ENCODE measurements around the gene HARS1.
"Not testable (repeated sequence)": the region's sequence is repeated elsewhere in the genome, so short reads cannot be mapped to it uniquely, and the experiment has no call there.

Gene HARS1, protein sequence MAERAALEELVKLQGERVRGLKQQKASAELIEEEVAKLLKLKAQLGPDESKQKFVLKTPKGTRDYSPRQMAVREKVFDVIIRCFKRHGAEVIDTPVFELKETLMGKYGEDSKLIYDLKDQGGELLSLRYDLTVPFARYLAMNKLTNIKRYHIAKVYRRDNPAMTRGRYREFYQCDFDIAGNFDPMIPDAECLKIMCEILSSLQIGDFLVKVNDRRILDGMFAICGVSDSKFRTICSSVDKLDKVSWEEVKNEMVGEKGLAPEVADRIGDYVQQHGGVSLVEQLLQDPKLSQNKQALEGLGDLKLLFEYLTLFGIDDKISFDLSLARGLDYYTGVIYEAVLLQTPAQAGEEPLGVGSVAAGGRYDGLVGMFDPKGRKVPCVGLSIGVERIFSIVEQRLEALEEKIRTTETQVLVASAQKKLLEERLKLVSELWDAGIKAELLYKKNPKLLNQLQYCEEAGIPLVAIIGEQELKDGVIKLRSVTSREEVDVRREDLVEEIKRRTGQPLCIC

DNA sequence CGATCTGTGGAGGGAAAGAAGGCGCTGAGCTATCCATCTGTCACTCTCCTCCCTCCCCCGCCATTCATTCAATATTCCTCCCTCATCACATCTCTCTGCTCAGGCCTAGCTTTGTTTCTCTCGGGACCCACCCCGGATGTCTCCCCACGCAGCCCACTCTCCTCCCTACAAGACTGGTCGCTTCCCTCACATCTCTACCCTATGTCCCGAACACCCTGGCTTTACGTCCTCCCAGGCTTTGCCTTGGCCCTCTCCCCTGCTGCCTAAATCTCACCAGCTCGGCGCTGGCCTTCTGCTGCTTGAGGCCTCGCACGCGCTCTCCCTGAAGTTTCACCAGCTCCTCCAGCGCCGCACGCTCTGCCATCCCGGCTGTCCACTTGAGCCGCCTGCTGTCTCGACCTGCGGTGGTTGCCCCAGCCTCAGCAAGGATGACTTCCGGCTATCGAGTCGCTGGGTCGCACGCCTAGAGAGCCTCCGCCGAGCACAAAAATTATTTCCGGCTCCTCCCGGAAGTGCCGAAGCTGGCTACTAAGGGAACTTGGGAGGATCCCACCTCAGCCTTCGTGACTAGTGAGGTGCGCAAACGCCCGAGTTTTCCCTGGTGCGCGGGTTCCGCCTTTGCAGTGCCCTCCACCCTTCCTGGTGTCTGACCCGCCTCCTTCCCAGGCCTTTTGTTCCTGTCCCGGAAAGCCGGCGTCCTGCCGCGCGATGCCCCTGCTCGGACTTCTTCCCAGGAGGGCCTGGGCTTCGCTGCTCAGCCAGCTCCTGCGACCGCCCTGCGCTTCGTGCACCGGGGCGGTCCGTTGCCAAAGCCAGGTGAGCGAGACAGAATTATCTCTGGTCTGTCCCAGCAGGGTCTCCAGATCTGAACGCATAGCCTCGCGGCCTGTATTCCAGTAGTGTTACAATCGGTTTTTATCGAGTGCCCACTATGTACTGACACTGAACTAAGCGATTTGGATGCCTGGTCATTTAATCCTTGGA lies at the start of gene HARS1, which contains the start of gene HARS2:
HARS1 (minus strand) TSS at position 430 of the 984 bp plus-strand sequence; CDS start at position 364, 66 bp downstream.
HARS2 (plus strand) TSS at position 515 of the 984 bp plus-strand sequence; CDS start at position 709, 194 bp downstream.
- peak; percentile 58 for DNase-seq

DNA sequence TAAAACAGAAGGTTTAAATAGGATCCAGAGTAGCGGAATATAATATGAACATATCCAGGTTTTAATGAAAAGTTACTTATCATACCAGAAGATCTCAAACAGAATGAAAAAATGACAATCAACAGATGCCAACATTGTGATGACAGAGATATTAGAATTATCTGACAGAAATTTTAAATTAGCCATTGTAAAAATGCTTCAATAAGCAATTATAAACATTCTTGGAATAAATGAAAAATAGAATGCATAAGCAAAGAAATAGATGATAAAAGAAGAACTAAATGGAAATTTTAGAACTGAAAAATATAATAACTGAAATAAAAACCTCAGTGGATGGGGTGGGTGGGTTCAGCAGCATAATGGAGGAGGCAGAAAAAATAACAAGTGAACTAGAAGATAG lies 46.3 kb upstream of the HARS1 start:
- DNase-seq: no peak

DNA sequence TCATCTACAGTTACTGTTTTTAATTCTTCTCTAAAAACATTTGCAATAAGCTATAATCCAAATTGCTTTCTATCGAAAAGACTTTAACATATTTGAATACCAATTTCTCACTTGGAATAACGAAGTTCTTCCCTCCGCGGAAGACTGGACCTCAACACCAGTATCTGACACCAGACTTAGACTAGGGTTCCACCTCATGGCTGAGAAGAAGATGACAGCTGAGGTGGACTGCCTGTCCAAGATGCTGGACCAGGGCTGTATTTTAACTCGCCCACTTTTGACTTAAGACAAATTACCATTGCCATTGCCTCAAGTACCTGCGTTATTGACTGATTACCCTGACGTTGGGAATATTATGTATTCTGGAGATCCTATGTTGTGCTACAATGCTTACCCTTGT lies 43.2 kb upstream of the HARS1 start:
- no peak for DNase-seq

DNA sequence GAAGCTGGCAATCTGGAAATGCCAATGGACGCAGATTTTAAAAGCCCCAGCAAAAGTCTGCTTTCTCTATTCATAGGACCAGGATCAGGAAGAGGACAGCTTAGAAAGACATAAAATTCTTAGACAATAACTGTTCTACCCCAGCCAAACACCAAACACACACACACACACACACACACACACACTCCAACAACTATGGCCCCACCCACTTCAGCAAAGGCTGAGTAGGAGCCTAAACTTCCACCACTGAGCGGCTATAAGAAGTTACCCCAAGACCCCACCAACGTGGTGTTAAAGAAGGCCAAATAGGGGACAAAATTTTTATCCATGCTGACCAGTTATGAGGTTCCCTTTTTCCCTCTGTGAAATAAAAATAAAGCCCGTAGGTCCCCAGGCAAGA lies 41.9 kb upstream of the HARS1 start:
- no peak for DNase-seq

DNA sequence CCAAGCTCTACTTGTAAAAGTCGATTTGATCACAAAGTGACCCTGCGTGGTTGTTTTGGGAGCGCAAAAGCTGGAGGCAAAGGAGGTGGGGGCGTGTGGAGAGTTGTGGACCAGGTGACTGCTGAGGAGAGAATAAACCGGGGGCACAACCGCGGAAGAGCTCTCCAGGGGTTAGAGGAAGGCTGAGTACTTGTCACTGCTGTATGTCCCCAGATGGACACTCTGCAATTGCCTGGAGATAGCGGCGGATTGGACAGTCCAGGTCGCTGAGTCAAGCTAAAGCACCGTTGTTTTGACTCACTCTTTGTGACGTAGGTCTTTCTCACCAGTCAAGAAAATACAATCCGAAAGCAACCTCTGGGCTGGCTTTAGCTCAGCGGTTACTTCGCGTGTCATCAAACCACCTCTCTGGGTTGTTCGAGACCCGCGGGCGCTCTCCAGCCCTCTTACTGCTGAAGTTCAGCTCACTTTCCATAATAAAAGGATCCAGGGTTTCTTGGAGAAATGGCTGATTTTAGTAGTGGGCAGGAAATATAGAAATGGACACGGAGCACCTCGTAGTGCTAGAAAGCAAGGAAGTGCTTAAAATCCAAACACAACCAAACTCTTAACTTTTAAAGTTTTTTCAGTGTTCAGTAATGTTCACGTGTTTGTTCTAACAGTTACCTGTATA lies 34.8 kb upstream of the HARS1 start:
- no peak for DNase-seq

DNA sequence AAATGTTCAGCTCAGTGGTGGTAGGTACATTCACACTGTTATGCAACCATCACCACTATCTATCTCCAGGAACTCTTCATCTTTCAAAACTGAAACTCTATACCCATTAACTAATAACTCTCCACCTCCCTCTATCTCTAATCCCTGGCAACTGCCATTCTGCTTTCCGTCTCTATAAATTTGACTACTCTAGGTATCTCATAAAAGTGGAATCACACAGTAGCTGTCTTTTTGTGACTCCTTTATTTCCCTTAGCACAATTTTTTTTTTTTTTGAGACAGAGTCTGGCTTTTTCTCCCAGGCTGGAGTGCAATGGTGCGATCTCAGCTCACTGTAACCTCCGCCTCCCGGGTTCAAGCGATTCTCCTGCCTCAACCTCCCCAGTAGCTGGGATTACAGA lies 30.2 kb upstream of the HARS1 start:
- DNase-seq: not testable (repeated sequence)

DNA sequence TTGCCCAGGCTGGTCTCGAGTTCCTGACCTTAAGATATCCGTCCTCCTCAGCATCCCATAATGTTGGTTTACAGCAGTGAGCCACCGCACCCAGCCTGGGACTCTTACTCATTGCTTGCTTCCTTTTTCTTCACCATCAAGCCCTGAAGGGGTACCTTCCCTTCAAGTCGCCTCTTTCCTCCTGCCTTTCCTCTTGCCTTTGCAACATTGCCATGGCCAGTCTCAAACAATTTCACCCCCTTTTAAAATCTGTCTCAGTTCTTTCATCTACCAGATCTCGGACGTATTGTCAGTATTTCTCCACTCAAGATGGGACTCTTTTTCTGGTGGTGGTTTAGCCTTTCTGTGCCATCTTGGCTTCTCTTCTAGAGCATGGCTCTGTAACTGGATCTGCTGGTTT lies 29.6 kb upstream of the HARS1 start:
- not testable (repeated sequence) for DNase-seq

DNA sequence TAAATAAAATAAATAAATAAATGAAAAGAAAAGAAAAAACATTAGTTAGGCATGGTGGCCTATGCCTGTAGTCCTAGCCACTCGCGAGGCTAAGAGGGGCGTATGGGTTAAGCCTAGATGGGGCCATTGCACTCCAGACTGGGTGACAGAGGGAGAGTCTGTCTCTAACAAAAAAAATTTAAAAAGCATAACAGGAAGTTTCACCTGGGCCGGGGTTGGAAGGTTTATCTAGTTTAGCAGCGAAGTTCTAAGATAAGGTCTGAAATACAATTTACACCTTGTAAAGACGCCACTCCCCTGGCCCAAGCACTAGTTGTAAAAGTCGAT lies 27.1 kb upstream of the HARS1 start:
- DNase-seq: no peak

DNA sequence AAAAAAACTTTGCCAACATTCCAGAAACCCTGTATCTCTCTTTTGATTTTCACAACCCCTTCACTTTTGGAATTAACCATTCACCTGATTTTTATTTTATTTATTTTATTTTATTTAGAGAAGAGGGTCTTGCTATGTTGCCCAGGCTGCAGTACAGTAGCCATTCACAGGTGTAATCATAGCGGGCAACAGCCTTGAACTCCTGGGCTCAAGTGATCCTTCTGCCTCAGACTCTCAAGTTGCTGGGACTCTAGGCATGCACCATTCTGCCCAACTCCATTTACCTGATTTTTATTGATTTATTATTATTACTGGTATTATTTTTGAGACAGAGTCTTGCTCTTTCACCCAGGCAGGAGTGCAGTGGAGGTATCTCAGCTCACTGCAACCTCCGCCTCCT lies 25.1 kb upstream of the HARS1 start:
- not testable (repeated sequence) for DNase-seq

DNA sequence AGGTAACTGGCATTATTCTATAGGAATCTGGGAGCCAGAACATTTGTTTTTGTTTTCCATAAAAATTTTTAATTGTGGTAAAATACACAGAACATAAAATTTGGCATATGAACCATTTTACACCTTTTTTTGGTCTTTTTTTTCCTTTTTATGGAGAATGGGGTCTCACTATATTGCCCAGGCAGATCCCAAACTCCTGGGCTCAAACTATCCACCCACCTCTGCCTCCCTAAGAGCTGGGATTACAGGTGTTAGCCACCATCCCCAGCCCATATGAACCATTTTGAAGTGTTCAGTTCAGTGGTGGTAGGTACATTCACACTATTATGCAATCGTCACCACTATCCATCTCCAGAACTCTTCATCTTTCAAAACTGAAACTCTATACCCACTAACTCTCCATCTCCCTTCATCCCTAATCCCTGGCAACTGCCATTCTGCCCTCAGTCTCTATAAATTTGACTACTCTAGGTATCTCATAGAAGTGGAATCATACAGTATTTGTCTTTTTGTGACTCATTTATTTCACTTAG lies 22.5 kb upstream of the HARS1 start:
- DNase-seq: no peak

DNA sequence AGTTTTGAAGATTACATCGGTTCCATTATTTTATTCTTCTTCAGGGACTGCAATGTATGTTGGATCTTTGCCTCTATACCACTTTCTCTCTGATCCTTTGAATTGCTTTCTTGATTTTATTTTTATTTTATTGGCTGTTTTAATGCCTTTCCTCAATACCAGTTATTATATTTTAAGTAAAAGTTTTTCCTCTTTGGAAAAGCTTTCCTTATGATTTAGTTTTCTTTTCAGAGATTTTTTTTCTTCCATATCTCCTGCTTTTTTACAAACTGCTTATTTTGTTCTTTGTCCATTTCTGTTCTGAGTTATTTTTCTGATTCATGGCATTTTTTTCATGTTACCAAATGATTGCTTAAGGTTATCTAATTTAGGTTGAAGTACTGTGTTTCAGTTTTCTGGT lies 20.6 kb upstream of the HARS1 start:
- DNase-seq: no peak

DNA sequence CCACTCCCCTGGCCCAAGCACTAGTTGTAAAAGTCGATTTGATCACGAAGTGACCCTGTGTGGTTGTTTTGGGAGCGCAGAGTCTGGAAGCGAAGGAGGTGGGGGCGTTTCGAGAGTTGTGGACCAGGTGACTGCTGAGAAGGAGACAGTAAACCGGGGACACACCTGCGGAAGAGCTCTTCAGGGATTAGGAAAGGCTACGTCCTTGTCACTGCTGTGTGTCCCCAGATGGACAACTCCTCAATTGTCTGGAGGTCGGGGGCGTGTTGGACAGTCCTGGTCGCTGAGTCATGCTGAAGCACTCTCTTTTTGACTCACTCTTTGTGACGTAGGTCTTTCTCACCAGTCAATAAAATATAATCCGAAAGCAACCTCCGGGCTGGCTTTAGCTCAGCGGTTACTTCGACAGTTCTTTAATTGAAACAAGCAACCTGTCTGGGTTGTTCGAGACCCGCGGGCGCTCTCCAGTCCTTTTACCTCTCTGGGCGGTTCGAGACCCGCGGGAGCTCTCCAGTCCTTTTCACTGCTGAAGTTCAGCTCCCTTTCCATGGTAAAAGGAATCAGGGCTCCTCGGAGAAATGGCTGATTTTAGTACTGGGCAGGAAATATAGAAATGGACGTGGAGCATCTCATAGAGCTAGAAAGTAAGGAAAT lies 19.9 kb upstream of the HARS1 start:
- peak; percentile 64 for DNase-seq

DNA sequence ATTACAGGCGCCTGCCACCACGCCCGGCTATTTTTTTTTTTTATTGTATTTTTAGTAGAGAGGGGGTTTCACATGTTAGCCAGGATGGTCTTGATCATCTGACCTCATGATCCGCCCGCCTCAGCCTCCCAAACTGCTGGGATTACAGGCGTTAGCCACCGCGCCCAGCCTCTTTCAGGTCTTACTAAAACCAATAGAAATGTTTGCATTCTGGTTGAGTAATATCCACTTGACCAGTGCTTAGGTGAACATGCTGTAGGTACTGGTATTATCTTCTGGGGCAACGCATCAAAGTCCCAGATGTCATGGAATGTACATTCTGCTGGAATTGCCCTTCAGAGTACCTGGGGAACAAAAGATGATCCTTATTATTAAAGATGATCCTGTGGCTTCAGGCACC lies 17.6 kb upstream of the HARS1 start:
- DNase-seq: not testable (repeated sequence)

DNA sequence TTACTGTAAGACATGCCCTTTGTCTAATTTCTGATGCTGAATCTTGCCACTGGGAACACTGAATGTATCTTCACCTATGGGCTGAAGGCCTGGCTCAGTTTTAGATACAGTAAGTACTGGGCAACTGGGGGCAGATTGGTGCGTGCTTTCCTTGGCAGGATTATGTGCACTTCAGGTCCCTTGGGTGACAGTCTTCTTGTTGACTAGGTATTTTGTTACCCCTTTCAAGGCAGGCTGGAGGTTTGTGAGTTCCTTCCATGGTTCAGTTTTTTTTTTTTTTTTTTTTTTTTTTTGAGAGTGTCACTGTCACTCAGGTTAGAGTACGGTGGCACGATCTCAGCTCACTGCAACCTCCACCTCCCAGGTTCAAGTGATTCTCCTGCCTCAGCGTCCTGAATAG lies 16.6 kb upstream of the HARS1 start:
- no peak for DNase-seq

DNA sequence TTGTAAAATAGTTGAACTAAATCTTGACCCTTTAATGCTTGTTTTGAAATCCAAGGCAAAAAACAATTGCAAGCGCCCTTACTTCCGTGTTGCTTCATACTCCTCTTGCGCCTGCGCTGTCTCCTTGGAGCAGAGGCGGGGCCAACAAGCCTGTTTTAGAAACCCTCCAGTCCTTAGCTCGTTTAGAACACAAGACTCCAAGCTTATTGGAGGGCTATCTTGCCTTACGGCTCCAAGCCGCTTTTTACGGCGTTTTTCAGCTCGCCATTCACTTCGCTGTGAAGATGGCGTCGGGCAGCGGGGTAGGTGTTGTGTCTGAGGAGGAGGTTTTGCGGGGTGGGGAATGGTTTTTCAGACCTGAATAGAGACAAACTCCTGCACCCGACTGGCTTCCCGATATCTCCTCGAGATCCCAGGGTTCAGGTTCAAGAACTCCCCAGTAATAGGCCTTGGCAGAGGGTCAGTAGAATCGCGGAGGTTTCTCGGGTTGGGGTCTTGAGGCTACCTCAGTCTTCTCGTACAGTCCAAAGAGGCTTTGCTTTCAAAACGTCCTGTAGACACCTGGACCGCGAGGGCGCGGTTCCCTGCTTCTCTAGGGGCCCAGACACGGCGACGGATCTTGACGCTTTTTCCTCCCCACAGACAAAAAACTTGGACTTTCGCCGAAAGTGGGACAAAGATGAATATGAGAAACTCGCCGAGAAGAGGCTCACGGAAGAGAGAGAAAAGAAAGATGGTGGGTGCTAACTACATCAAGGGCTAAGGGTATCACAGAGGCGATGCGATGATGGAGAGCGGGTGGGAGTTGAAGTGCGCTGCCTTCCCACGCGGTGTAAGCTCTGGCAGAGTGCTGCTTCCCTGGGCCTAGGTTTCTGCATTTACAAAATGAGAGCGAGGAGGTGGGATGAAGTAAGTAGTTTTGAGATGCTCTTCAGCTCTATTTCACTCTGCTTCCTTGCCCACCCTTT lies 9.3 kb upstream of the HARS1 start, which contains the start of gene ZMAT2:
ZMAT2 (plus strand) TSS at position 271 of the 968 bp plus-strand sequence; CDS start at position 285, 14 bp downstream.
- DNase-seq: peak; percentile 82

DNA sequence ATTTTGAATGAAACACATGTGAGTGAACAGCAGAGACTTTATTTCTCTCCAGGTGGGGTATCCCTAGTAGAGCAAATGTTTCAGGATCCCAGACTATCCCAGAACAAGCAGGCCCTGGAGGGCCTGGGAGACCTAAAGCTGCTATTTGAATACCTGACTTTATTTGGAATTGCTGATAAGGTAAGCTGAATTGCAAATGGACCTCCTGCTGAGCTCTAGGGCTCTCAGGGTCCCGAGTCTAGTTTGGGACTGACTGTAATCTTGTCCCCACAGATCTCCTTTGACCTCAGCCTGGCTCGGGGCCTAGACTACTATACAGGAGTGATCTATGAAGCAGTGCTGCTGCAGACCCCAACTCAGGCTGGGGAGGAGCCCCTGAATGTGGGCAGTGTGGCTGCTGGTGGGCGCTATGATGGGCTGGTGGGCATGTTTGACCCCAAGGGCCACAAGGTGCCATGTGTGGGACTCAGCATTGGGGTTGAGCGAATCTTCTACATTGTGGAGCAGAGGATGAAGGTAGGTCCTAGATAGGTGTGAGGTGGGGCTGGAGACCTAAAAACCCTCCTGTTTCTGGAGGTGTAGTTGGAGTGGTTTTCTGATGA lies 5.8 kb upstream of the HARS1 start:
- no peak for DNase-seq

DNA sequence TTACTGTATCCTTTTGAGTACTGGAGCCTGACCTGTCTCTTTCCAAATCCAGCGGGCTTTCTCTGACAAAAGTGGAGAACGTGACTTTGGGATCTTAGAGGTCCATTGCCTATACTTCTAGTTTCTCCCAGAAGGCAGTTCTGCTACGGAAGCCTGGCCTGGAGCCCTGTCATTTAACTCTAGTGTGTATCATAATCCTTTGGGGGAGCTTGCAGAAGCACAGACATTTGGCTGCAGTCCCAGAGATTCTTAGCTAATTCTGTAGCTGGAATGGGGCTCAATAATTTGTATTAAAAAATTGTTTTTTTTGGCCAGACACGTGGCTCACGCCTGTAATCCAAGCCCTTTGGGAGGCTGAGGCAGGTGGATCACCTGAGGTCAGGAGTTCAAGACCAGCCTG lies 3.1 kb upstream of the HARS1 start:
- DNase-seq: no peak

DNA sequence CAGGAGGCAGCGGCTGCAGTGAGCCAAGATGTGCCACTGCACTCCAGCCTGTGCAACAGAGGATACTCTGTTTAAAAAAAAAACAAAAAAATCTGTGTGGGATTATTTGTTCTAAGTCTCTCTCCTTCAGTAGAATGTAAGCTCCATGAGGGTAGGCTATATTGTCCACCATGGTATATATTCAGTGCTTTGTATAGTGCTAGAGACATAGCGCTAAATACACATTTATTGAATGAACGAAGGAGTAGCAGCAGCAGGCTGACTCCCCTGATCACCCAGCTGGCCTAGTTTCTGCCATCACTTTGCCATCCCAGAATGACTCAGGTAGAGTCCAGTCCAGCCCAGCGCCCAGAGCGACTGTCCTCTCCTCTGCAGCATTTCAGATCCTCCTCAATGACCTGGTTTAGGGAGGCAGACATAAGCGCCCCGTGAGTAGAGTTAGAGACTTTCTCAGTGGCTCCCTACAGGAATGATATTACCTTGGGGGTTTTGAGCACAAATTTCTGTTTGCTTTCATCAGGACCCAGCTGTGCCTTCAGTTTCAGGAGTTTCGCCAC lies 716 bp downstream of the HARS1 start:
- DNase-seq: no peak

DNA sequence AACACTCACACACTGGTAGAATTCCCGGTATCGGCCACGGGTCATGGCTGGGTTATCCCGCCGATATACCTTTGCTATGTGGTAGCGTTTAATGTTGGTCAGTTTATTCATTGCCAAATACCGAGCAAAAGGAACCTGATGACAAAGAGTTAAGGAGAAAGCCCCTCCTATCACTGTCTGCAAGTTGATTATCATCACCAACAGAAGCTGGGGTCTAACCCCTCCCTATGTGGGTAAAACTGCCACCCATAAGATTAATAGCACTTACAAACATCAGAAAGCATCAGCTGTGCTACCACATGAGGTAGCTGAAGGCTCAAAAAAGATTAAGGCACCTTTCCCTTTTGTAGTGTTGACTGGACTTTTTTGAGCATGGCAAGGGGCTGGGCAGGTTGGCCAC lies 12.2 kb downstream of the HARS1 start:
- DNase-seq: no peak

DNA sequence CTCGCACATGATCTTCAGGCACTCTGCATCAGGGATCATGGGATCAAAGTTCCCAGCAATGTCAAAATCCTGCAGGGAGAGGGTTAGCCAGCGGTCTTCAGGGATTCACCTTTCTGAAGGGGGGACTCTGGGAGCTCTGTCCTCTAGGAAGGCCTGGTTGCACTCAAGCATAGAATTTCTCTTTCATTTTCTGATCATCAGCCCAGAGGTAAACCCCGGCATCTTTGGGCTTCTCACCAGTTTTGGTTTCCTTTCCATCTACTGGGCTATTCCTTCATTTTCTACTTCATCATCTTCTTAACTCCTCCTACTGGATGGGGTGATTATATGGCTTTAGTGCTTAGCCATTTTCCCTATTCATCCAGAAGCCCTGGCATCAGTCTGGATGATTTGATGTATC lies 13.2 kb downstream of the HARS1 start:
- no peak for DNase-seq

All from GF-D8 (cell line).